ENCODE results near the gene SAP25. TPM values are rescaled to one million over a fixed set of nuclear protein-coding genes. Genes with fewer than 3 reads are reported as not detected.
"Not testable (repeated sequence)": the region's sequence is repeated elsewhere in the genome, so short reads cannot be mapped to it uniquely, and the experiment has no call there.

The SAP25 gene
- polyA plus RNA-seq, 1 donor from 2014 or later = 0.52 TPM

- H2AFZ ChIP-seq (ENCODE audit: low read depth, low read length) = no peak overlapping the region
- no peak overlapping the region for H3K27ac ChIP-seq (ENCODE audit: low read length)
- no peaks in the 10 kb centered on the region for H4K20me1 ChIP-seq (ENCODE audit: insufficient read depth)
- H3K4me3 ChIP-seq (ENCODE audit: low read length) = no peak overlapping the region
- no peaks in the 10 kb centered on the region for H3K36me3 ChIP-seq (ENCODE audit: insufficient read depth, low read length)
- H3K9ac ChIP-seq (ENCODE audit: low read length) = no peak overlapping the region
- H3K27me3 ChIP-seq (ENCODE audit: insufficient read depth, low read depth, low read length) = peaks cover 23% of the 10 kb centered on the region
- TF ChIP-seq POLR2AphosphoS5 (IDR thresholded peaks at IDR 0.05) (no peak), CTCF (IDR thresholded peaks at IDR 0.05; ENCODE audit: poor library complexity, severe bottlenecking) (no peak), MXI1 (conservative IDR thresholded peaks at IDR 0.05; ENCODE audit: poor library complexity, severe bottlenecking) (no peak), EZH2 (IDR thresholded peaks at IDR 0.05; ENCODE audit: borderline replicate concordance, insufficient read depth, low read length, poor library complexity, severe bottlenecking) (no peak), TAF1 (IDR thresholded peaks at IDR 0.05; ENCODE audit: low read depth) (no peak), RAD21 (conservative IDR thresholded peaks at IDR 0.05) (no peak), EP300 (conservative IDR thresholded peaks at IDR 0.05; ENCODE audit: poor library complexity, severe bottlenecking) (no peak), SMC3 (conservative IDR thresholded peaks at IDR 0.05; ENCODE audit: poor library complexity) (no peak)
- TF ChIP-seq, protein P1, sequence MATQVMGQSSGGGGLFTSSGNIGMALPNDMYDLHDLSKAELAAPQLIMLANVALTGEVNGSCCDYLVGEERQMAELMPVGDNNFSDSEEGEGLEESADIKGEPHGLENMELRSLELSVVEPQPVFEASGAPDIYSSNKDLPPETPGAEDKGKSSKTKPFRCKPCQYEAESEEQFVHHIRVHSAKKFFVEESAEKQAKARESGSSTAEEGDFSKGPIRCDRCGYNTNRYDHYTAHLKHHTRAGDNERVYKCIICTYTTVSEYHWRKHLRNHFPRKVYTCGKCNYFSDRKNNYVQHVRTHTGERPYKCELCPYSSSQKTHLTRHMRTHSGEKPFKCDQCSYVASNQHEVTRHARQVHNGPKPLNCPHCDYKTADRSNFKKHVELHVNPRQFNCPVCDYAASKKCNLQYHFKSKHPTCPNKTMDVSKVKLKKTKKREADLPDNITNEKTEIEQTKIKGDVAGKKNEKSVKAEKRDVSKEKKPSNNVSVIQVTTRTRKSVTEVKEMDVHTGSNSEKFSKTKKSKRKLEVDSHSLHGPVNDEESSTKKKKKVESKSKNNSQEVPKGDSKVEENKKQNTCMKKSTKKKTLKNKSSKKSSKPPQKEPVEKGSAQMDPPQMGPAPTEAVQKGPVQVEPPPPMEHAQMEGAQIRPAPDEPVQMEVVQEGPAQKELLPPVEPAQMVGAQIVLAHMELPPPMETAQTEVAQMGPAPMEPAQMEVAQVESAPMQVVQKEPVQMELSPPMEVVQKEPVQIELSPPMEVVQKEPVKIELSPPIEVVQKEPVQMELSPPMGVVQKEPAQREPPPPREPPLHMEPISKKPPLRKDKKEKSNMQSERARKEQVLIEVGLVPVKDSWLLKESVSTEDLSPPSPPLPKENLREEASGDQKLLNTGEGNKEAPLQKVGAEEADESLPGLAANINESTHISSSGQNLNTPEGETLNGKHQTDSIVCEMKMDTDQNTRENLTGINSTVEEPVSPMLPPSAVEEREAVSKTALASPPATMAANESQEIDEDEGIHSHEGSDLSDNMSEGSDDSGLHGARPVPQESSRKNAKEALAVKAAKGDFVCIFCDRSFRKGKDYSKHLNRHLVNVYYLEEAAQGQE (IDR thresholded peaks at IDR 0.05; ENCODE audit: borderline replicate concordance) = no peak
- H3K79me2 ChIP-seq (replicated peaks; ENCODE audit: insufficient read depth, low read length) = no peaks in the 10 kb centered on the region
- H3K9me2 ChIP-seq (ENCODE audit: insufficient read depth, low read length) = no peaks in the 10 kb centered on the region
- no peaks in the 10 kb centered on the region for H3K9me3 ChIP-seq (ENCODE audit: low read length)
- H3F3A ChIP-seq (ENCODE audit: insufficient read depth, low read length, poor library complexity, severe bottlenecking) = no peaks in the 10 kb centered on the region
- no peak overlapping the region for H3K4me2 ChIP-seq (ENCODE audit: low read length)
These were observed 7.6 kb downstream of the SAP25 start for GRCh38 chr7:100566018-100566531.

GRCh38 chr7:100565133-100565571, 8.5 kb downstream of the SAP25 start:
- Histone ChIP-seq H3K9me3 (ENCODE audit: low read length) (no peaks in the 10 kb centered on the region), H4K20me1 (ENCODE audit: insufficient read depth) (no peaks in the 10 kb centered on the region), H3K9ac (ENCODE audit: low read length) (no peak overlapping the region), H3K36me3 (ENCODE audit: insufficient read depth, low read length) (no peaks in the 10 kb centered on the region), H3K79me2 (replicated peaks; ENCODE audit: insufficient read depth, low read length) (no peaks in the 10 kb centered on the region), H3K4me3 (ENCODE audit: low read length) (no peak overlapping the region), H2AFZ (ENCODE audit: low read depth, low read length) (no peak overlapping the region), H3K27me3 (ENCODE audit: insufficient read depth, low read depth, low read length) (peaks cover 14% of the 10 kb centered on the region), H3K9me2 (ENCODE audit: insufficient read depth, low read length) (no peaks in the 10 kb centered on the region), H3K27ac (ENCODE audit: low read length) (no peak overlapping the region), H3K4me2 (ENCODE audit: low read length) (no peak overlapping the region), H3F3A (ENCODE audit: insufficient read depth, low read length, poor library complexity, severe bottlenecking) (no peaks in the 10 kb centered on the region)
- no peak for TF ChIP-seq RAD21 (conservative IDR thresholded peaks at IDR 0.05)
- no peak for TF ChIP-seq EZH2 (IDR thresholded peaks at IDR 0.05; ENCODE audit: borderline replicate concordance, insufficient read depth, low read length, poor library complexity, severe bottlenecking)
- no peak for TF ChIP-seq TAF1 (IDR thresholded peaks at IDR 0.05; ENCODE audit: low read depth)
- no peak for TF ChIP-seq EP300 (conservative IDR thresholded peaks at IDR 0.05; ENCODE audit: poor library complexity, severe bottlenecking)

DNA sequence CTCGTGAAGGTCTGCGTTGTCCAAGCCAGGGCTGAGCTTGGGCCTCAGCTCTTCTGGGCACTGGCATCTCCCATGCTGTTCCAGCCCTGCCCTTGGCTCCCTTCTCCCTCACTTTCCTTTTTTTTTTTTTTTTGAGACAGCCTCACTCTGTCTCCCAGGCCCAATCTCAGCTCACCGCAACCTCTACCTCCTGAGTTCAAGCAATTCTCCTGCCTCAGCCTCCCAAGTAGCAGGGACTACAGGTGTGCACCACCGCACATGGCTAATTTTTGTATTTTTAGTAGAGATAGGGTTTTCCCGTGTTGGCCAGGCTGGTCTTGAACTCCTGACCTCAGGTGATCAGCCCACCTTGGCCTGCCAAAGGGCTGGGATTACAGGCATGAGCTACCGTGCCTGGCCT, 9.3 kb downstream of the SAP25 start:
- not testable (repeated sequence) for H3F3A ChIP-seq (ENCODE audit: insufficient read depth, low read length, poor library complexity, severe bottlenecking); H3K36me3 ChIP-seq (ENCODE audit: insufficient read depth, low read length); H3K27me3 ChIP-seq (ENCODE audit: insufficient read depth, low read depth, low read length); H3K9me2 ChIP-seq (ENCODE audit: insufficient read depth, low read length); H3K9ac ChIP-seq (ENCODE audit: low read length); H3K27ac ChIP-seq (ENCODE audit: low read length); H4K20me1 ChIP-seq (ENCODE audit: insufficient read depth); H3K4me3 ChIP-seq (ENCODE audit: low read length); H3K9me3 ChIP-seq (ENCODE audit: low read length); H3K4me2 ChIP-seq (ENCODE audit: low read length); H2AFZ ChIP-seq (ENCODE audit: low read depth, low read length); H3K79me2 ChIP-seq (replicated peaks; ENCODE audit: insufficient read depth, low read length)
